Measurements from ENCODE around the gene C10orf71. TPM values are rescaled to one million over a fixed set of nuclear protein-coding genes. Genes with fewer than 3 reads are reported as not detected.

C10orf71 gene
- total RNA-seq, 3 donors from 2014 or later = not detected

GRCh38 chr10:49356181-49356580, 57.2 kb downstream of the C10orf71 start:
- H3K36me3 ChIP-seq = no peaks in the 10 kb centered on the region
- intact Hi-C loops (cut with DNase I; ENCODE audit: low total_unique reads) = no loop called here
- no peak overlapping the region for H3K27ac ChIP-seq
- no peak overlapping the region for H3K4me3 ChIP-seq
- no peaks in the 10 kb centered on the region for H3K4me1 ChIP-seq
- H3K9me3 ChIP-seq = peaks cover 0 to 5% of the 10 kb centered on the region in 2 donors
- no peak for TF ChIP-seq POLR2AphosphoS5 (IDR thresholded peaks at IDR 0.05)
- no peak for TF ChIP-seq CTCF (IDR thresholded peaks at IDR 0.05)
- TF ChIP-seq POLR2A (IDR thresholded peaks at IDR 0.05) = no peak
- no peak for DNase-seq (ENCODE audit: low spot score in 2 of 2)
- peaks cover 0 to 4% of the 10 kb centered on the region in 2 donors for H3K27me3 ChIP-seq

DNA sequence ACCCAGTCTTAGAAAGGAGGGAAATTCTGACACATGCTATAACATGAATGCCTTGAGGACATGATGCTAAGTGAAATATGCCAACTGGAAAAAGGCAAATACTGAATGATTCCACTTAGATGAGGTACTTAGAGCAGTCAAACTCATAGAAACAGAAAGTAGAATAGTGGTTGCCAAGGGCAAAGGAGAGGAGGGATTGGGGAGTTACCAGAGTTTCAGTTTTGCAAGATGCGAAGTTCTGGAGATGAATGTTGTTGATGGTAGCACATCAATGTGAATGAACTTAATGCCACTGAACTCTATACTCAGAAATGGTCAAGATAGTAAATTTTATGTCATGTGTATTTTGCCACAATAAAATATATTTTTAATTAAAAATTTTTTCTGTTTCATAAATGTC, 58.0 kb downstream of the C10orf71 start:
- no peak overlapping the region for H3K27ac ChIP-seq
- H3K9me3 ChIP-seq = peaks cover 0 to 5% of the 10 kb centered on the region in 2 donors
- intact Hi-C loops (cut with DNase I; ENCODE audit: low total_unique reads) = no loop called here
- H3K27me3 ChIP-seq = peaks cover 0 to 4% of the 10 kb centered on the region in 2 donors
- DNase-seq (ENCODE audit: low spot score in 2 of 2) = no peak
- TF ChIP-seq POLR2AphosphoS5 (IDR thresholded peaks at IDR 0.05) = no peak
- TF ChIP-seq POLR2A (IDR thresholded peaks at IDR 0.05) = no peak
- no peak for TF ChIP-seq CTCF (IDR thresholded peaks at IDR 0.05)
- no peaks in the 10 kb centered on the region for H3K4me1 ChIP-seq
- H3K36me3 ChIP-seq = no peaks in the 10 kb centered on the region
- H3K4me3 ChIP-seq = no peak overlapping the region

DNA sequence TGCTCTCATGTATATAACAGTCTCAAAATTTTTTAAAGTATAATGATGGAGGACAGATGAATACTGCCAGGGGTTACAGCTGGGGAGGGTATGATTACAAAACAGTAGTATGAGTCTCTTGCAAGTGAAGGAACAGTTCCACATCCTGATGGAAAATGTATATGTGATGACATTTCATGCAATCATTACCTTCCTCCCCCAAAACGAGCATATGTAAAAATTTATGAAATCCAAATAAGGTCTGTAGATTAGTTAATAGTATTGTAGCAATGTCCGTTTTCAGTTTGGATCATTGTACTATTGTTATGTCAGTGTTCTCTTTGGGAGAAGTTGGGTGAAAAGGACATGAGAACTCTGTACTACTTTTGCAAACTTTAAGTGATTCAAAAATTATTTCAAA, 58.9 kb downstream of the C10orf71 start:
- H3K27ac ChIP-seq = no peak overlapping the region
- H3K4me1 ChIP-seq = no peaks in the 10 kb centered on the region
- no peaks in the 10 kb centered on the region for H3K36me3 ChIP-seq
- TF ChIP-seq CTCF (IDR thresholded peaks at IDR 0.05) = no peak
- TF ChIP-seq POLR2AphosphoS5 (IDR thresholded peaks at IDR 0.05) = no peak
- no peak for TF ChIP-seq POLR2A (IDR thresholded peaks at IDR 0.05)
- peaks cover 0 to 5% of the 10 kb centered on the region in 2 donors for H3K9me3 ChIP-seq
- H3K27me3 ChIP-seq = peaks cover 0 to 4% of the 10 kb centered on the region in 2 donors
- DNase-seq (ENCODE audit: low spot score in 2 of 2) = no peak
- intact Hi-C loops (cut with DNase I; ENCODE audit: low total_unique reads) = no loop called here
- H3K4me3 ChIP-seq = no peak overlapping the region

DNA sequence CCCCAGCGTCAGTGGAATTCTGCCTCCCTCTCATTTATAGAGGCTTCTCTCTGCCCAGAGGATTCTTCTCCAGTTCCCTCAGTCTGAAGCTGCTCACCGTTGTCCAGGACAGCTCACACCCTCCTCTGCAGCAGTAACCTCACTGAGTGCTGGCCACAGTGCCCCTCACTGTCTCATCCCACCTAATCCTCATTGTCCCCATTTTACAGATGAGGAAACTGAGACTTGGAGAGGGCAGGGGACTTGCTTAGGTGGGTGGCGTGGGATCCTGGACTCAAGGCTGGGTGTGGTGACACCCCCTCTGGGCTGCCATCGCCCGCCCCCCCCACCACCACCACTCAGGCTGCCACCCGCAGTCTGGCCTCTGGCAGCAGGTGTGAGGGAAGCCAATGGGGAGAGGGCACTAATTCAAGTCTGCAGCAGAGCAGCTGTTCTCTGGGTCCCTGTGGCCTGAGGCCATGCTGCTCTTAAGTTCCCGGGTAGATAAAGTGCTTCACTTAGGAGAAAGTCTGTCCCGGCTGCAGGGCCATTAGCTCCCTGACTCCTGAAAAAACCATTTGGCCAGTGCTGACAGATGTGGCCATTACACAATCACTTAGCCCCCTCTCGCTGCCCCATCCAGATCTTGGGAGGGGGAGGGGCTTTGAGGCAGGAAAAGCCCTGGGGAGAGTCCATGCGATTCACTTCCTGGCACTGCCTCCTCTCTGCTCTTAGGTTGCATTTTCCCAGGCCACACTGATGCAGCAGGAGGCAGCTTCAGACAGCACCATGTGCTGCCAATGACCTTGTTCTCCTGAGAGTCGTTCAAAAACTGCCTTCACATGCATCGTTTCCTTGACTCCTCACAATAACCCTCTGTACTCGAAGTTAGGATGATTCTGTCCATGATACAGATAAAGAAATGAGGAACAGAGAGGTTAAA, 60.6 kb downstream of the C10orf71 start:
- Histone ChIP-seq H3K27ac (no peak overlapping the region), H3K27me3 (peaks cover 0 to 4% of the 10 kb centered on the region in 2 donors), H3K4me1 (no peaks in the 10 kb centered on the region), H3K36me3 (no peaks in the 10 kb centered on the region), H3K9me3 (peaks cover 0 to 5% of the 10 kb centered on the region in 2 donors), H3K4me3 (no peak overlapping the region)
- TF ChIP-seq POLR2AphosphoS5 (IDR thresholded peaks at IDR 0.05) (no peak), CTCF (IDR thresholded peaks at IDR 0.05) (no peak), POLR2A (IDR thresholded peaks at IDR 0.05) (no peak)
- no peak for DNase-seq (ENCODE audit: low spot score in 2 of 2)
- intact Hi-C loops (cut with DNase I; ENCODE audit: low total_unique reads) = no loop called here

Data from breast epithelium (tissue), 4 donors.